Epithelial cell of proximal tubule (primary cell): ENCODE results near the gene OLFML3. TPM values are rescaled to one million over a fixed set of nuclear protein-coding genes. Genes with fewer than 3 reads are reported as not detected.

Source experiments
- DNase-seq: peaks from one replicate; pipeline ENCODE4 v3.0.0-alpha.2; 2011; ENCODE audit warnings: low read depth
- H3K4me3 ChIP-seq: 2 replicates; pipeline ENCODE4 v1.5.1; 2011; ENCODE audit warnings: low read depth, mild to moderate bottlenecking, low read length
- CTCF ChIP-seq: conservative IDR thresholded peaks from 2 replicates; pipeline ENCODE4 v1.5.1; 2012; ENCODE audit warnings: low read depth, mild to moderate bottlenecking, low read length
- total RNA-seq: library from RNA; depleted of rRNA; stranded (reverse); fragments of >200 nt; gene quantifications from 2 replicates; pipeline ENCODE4 v1.2.3, GENCODE V29; 2015

The OLFML3 gene
- 0.12 and 1.0 TPM in 2 replicates for total RNA-seq

GRCh38 chr1:113978863-113979702, at the start of gene OLFML3:
Gene OLFML3 (plus strand): TSS chr1:113979474. CDS start chr1:113979517, 43 bp downstream.
- TF ChIP-seq CTCF = peak; percentile 83
- peak; percentile 51 for DNase-seq
- no peak within 1 kb of the TSS for H3K4me3 ChIP-seq

GRCh38 chr1:113929750-113930498, 49.4 kb upstream of the OLFML3 start:
- DNase-seq = no peak
- peak; percentile 23 for TF ChIP-seq CTCF
- peak overlapping the region; percentile 64 for H3K4me3 ChIP-seq

GRCh38 chr1:113930499-113931161, 48.6 kb upstream of the OLFML3 start:
- DNase-seq = no peak
- peak overlapping the region; percentile 64 for H3K4me3 ChIP-seq
- no peak for TF ChIP-seq CTCF

GRCh38 chr1:113931451-113931851, 47.8 kb upstream of the OLFML3 start:
- TF ChIP-seq CTCF = no peak
- peak overlapping the region; percentile 64 for H3K4me3 ChIP-seq
- DNase-seq = no peak

- no peak for DNase-seq
- no peak overlapping the region for H3K4me3 ChIP-seq
- no peak for TF ChIP-seq CTCF
Observed at GRCh38 chr1:113934006-113934405, 45.3 kb upstream of the OLFML3 start.

- no peak overlapping the region for H3K4me3 ChIP-seq
- TF ChIP-seq CTCF = no peak
- no peak for DNase-seq
Observed at GRCh38 chr1:113934511-113935055, 44.7 kb upstream of the OLFML3 start.
